ENCODE measurements around the gene P2RX5. TPM values are rescaled to one million over a fixed set of nuclear protein-coding genes. Genes with fewer than 3 reads are reported as not detected.

Gene P2RX5
- total and polyA plus RNA-seq, 10 of the 15 experiments (the other 5 are each of a cell fraction or from before 2014, with no cell fraction given) = 6.9 to 28.8 (median 19.5) TPM

DNA sequence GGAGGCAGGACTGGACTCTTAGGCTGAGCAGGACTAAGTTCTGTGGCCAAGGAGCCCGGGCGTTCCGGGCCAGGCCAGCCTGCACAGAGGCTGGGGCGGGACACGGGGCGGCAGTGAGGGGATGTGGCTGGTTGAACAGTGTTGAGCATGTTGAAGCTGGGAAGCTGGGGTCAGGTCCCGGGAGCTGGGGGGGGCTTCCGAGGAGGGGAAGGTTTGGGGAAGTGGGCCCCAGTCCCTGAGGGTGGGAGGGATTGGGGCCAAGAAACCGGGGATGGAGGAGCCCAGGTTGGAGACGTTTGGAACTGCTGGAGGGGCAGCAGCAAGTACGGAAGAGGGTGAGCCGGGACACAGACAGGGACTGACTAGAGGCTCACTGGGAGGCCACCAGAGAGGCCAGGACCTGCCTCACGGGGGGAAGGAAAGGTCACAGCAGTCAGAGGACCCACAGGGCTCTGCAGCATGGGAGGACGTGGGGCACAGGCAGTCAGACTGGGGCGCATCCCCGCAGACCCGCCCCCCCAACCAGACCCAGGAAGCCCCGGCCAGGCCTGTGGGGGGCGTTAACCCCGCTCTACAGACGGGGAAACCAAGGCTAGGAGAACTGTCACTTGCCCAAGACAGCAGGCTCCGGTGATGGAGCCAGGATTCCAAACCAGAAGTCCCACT is 37.0 kb downstream of the P2RX5 start:
- ChIA-PET RAD21 (ENCODE audit: unreplicated experiment) (no interaction called here), POLR2A (interaction anchor here (0.5 kb wide), 1 partner anchor 113 kb away, joined by 3 read pairs; no protein-coding TSS in a partner anchor), SMC1A (ENCODE audit: uncharacterized antibody, unreplicated experiment) (no interaction called here), CTCF (no interaction called here)
- no peak overlapping the region for H2AFZ ChIP-seq (ENCODE audit: control insufficient read depth, low read depth, low read length)
- H3K9ac ChIP-seq (ENCODE audit: control insufficient read depth, insufficient read depth, low read length) = no peak overlapping the region
- FAIRE-seq (no peak), DNase-seq (ENCODE audit: low read depth, low spot score) (no peak), ATAC-seq (no peak)
- H3K36me3 ChIP-seq (ENCODE audit: control insufficient read depth in 2 of 2, insufficient read depth in 2 of 2, low read length in 1 of 2) = no peaks in the 10 kb centered on the region
- intact Hi-C loops (cut with micrococcal nuclease; ENCODE audit: unreplicated experiment) (no loop called here), in situ Hi-C loops (cut with MboI) (no loop called here)
- WGBS (ENCODE audit: insufficient coverage, insufficient replicate concordance, low lambda C conversion rate, missing lambda C conversion rate) = 80% methylated on average over 22 of the region's 22 CpGs
- no peak overlapping the region for H3K4me3 ChIP-seq
- H3K4me1 ChIP-seq (ENCODE audit: control insufficient read depth, insufficient read depth, low read length) = no peaks in the 10 kb centered on the region
- H4K20me1 ChIP-seq (ENCODE audit: control insufficient read depth, insufficient read depth) = no peaks in the 10 kb centered on the region
- H3K4me2 ChIP-seq (ENCODE audit: control insufficient read depth, insufficient read depth) = no peak overlapping the region
- no peaks in the 10 kb centered on the region for H3K9me3 ChIP-seq (replicated peaks; ENCODE audit: control insufficient read depth, insufficient read depth, low read length)
- H3K27ac ChIP-seq (ENCODE audit: control insufficient read depth, insufficient read depth) = no peak overlapping the region
- no TSS peak for BruUV-seq (replicated peaks)
- H3K79me2 ChIP-seq (ENCODE audit: control insufficient read depth, insufficient read depth, low read length) = no peaks in the 10 kb centered on the region
- no peaks in the 10 kb centered on the region for H3K27me3 ChIP-seq (replicated peaks in 1 of 2; ENCODE audit: control insufficient read depth in 2 of 2, insufficient read depth in 2 of 2, low read length in 1 of 2)
- TF ChIP-seq, protein P1, sequence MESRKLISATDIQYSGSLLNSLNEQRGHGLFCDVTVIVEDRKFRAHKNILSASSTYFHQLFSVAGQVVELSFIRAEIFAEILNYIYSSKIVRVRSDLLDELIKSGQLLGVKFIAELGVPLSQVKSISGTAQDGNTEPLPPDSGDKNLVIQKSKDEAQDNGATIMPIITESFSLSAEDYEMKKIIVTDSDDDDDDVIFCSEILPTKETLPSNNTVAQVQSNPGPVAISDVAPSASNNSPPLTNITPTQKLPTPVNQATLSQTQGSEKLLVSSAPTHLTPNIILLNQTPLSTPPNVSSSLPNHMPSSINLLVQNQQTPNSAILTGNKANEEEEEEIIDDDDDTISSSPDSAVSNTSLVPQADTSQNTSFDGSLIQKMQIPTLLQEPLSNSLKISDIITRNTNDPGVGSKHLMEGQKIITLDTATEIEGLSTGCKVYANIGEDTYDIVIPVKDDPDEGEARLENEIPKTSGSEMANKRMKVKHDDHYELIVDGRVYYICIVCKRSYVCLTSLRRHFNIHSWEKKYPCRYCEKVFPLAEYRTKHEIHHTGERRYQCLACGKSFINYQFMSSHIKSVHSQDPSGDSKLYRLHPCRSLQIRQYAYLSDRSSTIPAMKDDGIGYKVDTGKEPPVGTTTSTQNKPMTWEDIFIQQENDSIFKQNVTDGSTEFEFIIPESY (IDR thresholded peaks at IDR 0.05) = no peak
- TF ChIP-seq, protein P2, sequence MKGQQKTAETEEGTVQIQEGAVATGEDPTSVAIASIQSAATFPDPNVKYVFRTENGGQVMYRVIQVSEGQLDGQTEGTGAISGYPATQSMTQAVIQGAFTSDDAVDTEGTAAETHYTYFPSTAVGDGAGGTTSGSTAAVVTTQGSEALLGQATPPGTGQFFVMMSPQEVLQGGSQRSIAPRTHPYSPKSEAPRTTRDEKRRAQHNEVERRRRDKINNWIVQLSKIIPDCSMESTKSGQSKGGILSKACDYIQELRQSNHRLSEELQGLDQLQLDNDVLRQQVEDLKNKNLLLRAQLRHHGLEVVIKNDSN (IDR thresholded peaks at IDR 0.05; ENCODE audit: borderline replicate concordance, extremely low read length, insufficient read depth, low read depth, low read length) = no peak
- TF ChIP-seq LARP7 (IDR thresholded peaks at IDR 0.05) (no peak), MYC (IDR thresholded peaks at IDR 0.05; ENCODE audit: insufficient read depth, insufficient read length, insufficient replicate concordance, low read length, severe bottlenecking) (no peak), TAF1 (IDR thresholded peaks at IDR 0.05; ENCODE audit: borderline replicate concordance, low read depth, low read length) (no peak), SMARCA5 (IDR thresholded peaks at IDR 0.05) (no peak), POLR2AphosphoS5 (IDR thresholded peaks at IDR 0.05; ENCODE audit: low read length) (no peak), NR2F1 (conservative IDR thresholded peaks at IDR 0.05) (no peak)
- TF ChIP-seq, protein P3, sequence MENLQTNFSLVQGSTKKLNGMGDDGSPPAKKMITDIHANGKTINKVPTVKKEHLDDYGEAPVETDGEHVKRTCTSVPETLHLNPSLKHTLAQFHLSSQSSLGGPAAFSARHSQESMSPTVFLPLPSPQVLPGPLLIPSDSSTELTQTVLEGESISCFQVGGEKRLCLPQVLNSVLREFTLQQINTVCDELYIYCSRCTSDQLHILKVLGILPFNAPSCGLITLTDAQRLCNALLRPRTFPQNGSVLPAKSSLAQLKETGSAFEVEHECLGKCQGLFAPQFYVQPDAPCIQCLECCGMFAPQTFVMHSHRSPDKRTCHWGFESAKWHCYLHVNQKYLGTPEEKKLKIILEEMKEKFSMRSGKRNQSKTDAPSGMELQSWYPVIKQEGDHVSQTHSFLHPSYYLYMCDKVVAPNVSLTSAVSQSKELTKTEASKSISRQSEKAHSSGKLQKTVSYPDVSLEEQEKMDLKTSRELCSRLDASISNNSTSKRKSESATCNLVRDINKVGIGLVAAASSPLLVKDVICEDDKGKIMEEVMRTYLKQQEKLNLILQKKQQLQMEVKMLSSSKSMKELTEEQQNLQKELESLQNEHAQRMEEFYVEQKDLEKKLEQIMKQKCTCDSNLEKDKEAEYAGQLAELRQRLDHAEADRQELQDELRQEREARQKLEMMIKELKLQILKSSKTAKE (IDR thresholded peaks at IDR 0.05; ENCODE audit: low read depth, poor library complexity, severe bottlenecking) = no peak
- TF ChIP-seq, protein P4, sequence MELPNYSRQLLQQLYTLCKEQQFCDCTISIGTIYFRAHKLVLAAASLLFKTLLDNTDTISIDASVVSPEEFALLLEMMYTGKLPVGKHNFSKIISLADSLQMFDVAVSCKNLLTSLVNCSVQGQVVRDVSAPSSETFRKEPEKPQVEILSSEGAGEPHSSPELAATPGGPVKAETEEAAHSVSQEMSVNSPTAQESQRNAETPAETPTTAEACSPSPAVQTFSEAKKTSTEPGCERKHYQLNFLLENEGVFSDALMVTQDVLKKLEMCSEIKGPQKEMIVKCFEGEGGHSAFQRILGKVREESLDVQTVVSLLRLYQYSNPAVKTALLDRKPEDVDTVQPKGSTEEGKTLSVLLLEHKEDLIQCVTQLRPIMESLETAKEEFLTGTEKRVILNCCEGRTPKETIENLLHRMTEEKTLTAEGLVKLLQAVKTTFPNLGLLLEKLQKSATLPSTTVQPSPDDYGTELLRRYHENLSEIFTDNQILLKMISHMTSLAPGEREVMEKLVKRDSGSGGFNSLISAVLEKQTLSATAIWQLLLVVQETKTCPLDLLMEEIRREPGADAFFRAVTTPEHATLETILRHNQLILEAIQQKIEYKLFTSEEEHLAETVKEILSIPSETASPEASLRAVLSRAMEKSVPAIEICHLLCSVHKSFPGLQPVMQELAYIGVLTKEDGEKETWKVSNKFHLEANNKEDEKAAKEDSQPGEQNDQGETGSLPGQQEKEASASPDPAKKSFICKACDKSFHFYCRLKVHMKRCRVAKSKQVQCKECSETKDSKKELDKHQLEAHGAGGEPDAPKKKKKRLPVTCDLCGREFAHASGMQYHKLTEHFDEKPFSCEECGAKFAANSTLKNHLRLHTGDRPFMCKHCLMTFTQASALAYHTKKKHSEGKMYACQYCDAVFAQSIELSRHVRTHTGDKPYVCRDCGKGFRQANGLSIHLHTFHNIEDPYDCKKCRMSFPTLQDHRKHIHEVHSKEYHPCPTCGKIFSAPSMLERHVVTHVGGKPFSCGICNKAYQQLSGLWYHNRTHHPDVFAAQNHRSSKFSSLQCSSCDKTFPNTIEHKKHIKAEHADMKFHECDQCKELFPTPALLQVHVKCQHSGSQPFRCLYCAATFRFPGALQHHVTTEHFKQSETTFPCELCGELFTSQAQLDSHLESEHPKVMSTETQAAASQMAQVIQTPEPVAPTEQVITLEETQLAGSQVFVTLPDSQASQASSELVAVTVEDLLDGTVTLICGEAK (IDR thresholded peaks at IDR 0.05; ENCODE audit: borderline replicate concordance) = no peak
